Endothelial cell of umbilical vein (primary cell): ENCODE results near the gene NFKB1.

Experiments used
- EZH2 ChIP-seq: IDR thresholded peaks from 2 replicates; pipeline ENCODE4 v1.6.1; 2012; ENCODE audit warnings: borderline replicate concordance, low read depth, mild to moderate bottlenecking, moderate library complexity, low read length, inconsistent platforms; ENCODE audit not compliant: severe bottlenecking
- FOS ChIP-seq: IDR thresholded peaks from 2 replicates; pipeline ENCODE4 v1.6.1; 2011; ENCODE audit warnings: mild to moderate bottlenecking, low read length, moderate library complexity, borderline replicate concordance; ENCODE audit not compliant: insufficient read depth
- GATA2 ChIP-seq: IDR thresholded peaks from 2 replicates; pipeline ENCODE4 v1.7.0; 2011; ENCODE audit warnings: low read depth, mild to moderate bottlenecking, moderate library complexity, mixed read lengths, low read length; ENCODE audit not compliant: insufficient read length, insufficient read depth
- MYC ChIP-seq: IDR thresholded peaks from one replicate; pipeline ENCODE4 v1.6.1; 2011; ENCODE audit warnings: mild to moderate bottlenecking, low read depth, low read length
- POLR2A ChIP-seq: IDR thresholded peaks from 2 replicates; pipeline ENCODE4 v1.6.1; 2012; ENCODE audit warnings: low read depth, mild to moderate bottlenecking, control low read depth, low read length
- POLR2AphosphoS5 ChIP-seq: IDR thresholded peaks from 2 replicates; pipeline ENCODE4 v1.6.1; 2012; ENCODE audit warnings: low read depth, mild to moderate bottlenecking, control low read depth, low read length, moderate library complexity; ENCODE audit not compliant: insufficient read depth
- TF ChIP-seq, protein P1 (sequence below), 2 donors: IDR thresholded peaks; 1 replicate in 1 of 2; 2 replicates in 1 of 2; pipeline ENCODE4 v1.5.1; 2011; ENCODE audit warnings: low read length in 2 of 2, mild to moderate bottlenecking in 2 of 2, moderate library complexity in 2 of 2, control low read depth in 1 of 2, inconsistent platforms in 1 of 2, low read depth in 1 of 2; ENCODE audit not compliant: insufficient read depth in 1 of 2; ENCODE audit errors: extremely low read depth in 1 of 2
- TF ChIP-seq, protein P2 (sequence below): IDR thresholded peaks from 2 replicates; pipeline ENCODE4 v1.6.1; 2011; ENCODE audit not compliant: insufficient read depth, insufficient read length

DNA sequence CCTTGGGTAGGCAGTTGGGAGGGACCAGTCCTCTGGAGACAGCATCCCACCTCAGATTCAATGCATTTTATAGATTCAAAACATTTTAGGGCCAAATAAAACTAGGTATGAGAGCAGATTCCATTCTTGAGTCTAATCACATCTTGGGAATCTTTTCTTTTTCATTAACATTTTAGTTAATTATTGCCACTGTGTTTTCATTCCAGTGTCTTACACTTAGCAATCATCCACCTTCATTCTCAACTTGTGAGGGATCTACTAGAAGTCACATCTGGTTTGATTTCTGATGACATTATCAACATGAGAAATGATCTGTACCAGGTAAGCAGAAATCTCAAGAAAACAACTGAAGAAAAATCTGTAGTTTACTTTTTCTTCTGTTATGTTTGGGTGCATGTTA, 99.5 kb downstream of the NFKB1 start:
- TF ChIP-seq POLR2A, result no peak
- TF ChIP-seq, protein P1, sequence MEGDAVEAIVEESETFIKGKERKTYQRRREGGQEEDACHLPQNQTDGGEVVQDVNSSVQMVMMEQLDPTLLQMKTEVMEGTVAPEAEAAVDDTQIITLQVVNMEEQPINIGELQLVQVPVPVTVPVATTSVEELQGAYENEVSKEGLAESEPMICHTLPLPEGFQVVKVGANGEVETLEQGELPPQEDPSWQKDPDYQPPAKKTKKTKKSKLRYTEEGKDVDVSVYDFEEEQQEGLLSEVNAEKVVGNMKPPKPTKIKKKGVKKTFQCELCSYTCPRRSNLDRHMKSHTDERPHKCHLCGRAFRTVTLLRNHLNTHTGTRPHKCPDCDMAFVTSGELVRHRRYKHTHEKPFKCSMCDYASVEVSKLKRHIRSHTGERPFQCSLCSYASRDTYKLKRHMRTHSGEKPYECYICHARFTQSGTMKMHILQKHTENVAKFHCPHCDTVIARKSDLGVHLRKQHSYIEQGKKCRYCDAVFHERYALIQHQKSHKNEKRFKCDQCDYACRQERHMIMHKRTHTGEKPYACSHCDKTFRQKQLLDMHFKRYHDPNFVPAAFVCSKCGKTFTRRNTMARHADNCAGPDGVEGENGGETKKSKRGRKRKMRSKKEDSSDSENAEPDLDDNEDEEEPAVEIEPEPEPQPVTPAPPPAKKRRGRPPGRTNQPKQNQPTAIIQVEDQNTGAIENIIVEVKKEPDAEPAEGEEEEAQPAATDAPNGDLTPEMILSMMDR (IDR thresholded peaks at IDR 0.05; ENCODE audit: extremely low read depth in 1 of 2, insufficient read depth in 1 of 2, low read depth in 1 of 2, low read length in 2 of 2), result no peak
- no peak for TF ChIP-seq POLR2AphosphoS5
- no peak for TF ChIP-seq MYC
- TF ChIP-seq EZH2, result no peak
- TF ChIP-seq GATA2, result no peak
- TF ChIP-seq FOS, result no peak
- TF ChIP-seq, protein P2, sequence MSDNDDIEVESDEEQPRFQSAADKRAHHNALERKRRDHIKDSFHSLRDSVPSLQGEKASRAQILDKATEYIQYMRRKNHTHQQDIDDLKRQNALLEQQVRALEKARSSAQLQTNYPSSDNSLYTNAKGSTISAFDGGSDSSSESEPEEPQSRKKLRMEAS, result no peak
